Measurements from ENCODE around the gene ADGRG3. TPM values are rescaled to one million over a fixed set of nuclear protein-coding genes. Genes with fewer than 3 reads are reported as not detected.

The ADGRG3 gene
- total and polyA plus RNA-seq, 9 of the 15 experiments (the other 6 are each of a cell fraction or from before 2014, with no cell fraction given): 0.09 to 0.52 (median 0.14) TPM; not detected in 3

DNA sequence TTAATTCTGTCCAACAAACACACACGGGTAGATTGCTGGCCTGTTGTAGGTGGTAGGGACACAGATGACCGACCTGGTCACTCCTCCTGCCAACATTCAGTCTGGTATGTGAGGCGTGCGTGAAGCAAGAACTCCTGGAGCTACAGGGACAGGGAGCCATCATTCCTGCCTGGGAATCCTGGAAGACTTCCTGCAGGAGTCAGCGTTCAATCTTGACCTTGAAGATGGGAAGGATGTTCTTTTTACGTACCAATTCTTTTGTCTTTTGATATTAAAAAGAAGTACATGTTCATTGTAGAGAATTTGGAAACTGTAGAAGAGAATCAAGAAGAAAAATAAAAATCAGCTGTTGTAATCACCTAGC lies 3.5 kb upstream of the ADGRG3 start:
- intact Hi-C loops (cut with micrococcal nuclease) (loop anchor here (10.0 kb wide), 1 partner anchor 230 kb away; no protein-coding TSS in a partner anchor), in situ Hi-C loops (cut with MboI) (loop anchor here (5.0 kb wide), 1 partner anchor 53 kb away; no protein-coding TSS in a partner anchor)
- Histone ChIP-seq H3K36me3 (ENCODE audit: control insufficient read depth, insufficient read depth, low read length) (no peaks in the 10 kb centered on the region), H3K27ac (ENCODE audit: extremely low read depth, low read depth, low read length) (no peak overlapping the region), H3K9me1 (ENCODE audit: control insufficient read depth, insufficient read depth, low read length) (peaks cover 3% of the 10 kb centered on the region), H3K4me3 (no peak overlapping the region), H2AFZ (ENCODE audit: low read depth, low read length) (no peak overlapping the region), H3K9ac (ENCODE audit: insufficient read depth in 1 of 2, low read depth in 2 of 2, low read length in 2 of 2) (peak overlapping the region in 1 of 2 experiments; percentile 61; a peak in 1 of 4 replicates), H4K20me1 (replicated peaks; ENCODE audit: control insufficient read depth, insufficient read depth, low read length) (no peaks in the 10 kb centered on the region), H3K27me3 (ENCODE audit: control insufficient read depth in 2 of 2, insufficient read depth in 2 of 2, low read length in 2 of 2) (no peaks in the 10 kb centered on the region), H3K79me2 (ENCODE audit: control insufficient read depth, insufficient read depth, low read length) (no peaks in the 10 kb centered on the region), H3K9me3 (replicated peaks; ENCODE audit: control insufficient read depth, insufficient read depth, low read depth, low read length) (no peaks in the 10 kb centered on the region), H3K4me1 (replicated peaks in 1 of 2; ENCODE audit: control insufficient read depth in 2 of 2, insufficient read depth in 2 of 2, low read length in 2 of 2) (peaks cover 19 to 34% of the 10 kb centered on the region in 2 experiments), H3K4me2 (ENCODE audit: insufficient read depth, low read length) (no peak overlapping the region)
- no peak for FAIRE-seq
- POLR2A ChIA-PET: interaction anchor here (0.6 kb wide), 1 partner anchor 19 kb away, joined by 3 read pairs; no protein-coding TSS in a partner anchor
- 54% methylated on average over 6 of the region's 6 CpGs for WGBS (ENCODE audit: insufficient coverage, low coverage, missing lambda C conversion rate)
- TF ChIP-seq, protein P1, sequence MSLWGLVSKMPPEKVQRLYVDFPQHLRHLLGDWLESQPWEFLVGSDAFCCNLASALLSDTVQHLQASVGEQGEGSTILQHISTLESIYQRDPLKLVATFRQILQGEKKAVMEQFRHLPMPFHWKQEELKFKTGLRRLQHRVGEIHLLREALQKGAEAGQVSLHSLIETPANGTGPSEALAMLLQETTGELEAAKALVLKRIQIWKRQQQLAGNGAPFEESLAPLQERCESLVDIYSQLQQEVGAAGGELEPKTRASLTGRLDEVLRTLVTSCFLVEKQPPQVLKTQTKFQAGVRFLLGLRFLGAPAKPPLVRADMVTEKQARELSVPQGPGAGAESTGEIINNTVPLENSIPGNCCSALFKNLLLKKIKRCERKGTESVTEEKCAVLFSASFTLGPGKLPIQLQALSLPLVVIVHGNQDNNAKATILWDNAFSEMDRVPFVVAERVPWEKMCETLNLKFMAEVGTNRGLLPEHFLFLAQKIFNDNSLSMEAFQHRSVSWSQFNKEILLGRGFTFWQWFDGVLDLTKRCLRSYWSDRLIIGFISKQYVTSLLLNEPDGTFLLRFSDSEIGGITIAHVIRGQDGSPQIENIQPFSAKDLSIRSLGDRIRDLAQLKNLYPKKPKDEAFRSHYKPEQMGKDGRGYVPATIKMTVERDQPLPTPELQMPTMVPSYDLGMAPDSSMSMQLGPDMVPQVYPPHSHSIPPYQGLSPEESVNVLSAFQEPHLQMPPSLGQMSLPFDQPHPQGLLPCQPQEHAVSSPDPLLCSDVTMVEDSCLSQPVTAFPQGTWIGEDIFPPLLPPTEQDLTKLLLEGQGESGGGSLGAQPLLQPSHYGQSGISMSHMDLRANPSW (CRISPR knock-in tag; IDR thresholded peaks at IDR 0.05): no peak
- peak; percentile 74 for TF ChIP-seq ZFP36 (IDR thresholded peaks at IDR 0.05; ENCODE audit: low read depth, low read length, partially characterized antibody)
- no peak for DNase-seq (ENCODE audit: extremely low read depth in 1 of 4, low spot score in 3 of 4)
- no TSS peak for BruUV-seq (replicated peaks)
- ATAC-seq: no peak
- CTCF ChIA-PET (ENCODE audit: low intra/inter-chr PET ratio): no interaction called here
